Stimulated activated CD4-positive, alpha-beta T cell treated with anti-CD3 and anti-CD28 coated beads, Interleukin-1b, Interleukin-23, amount 100 ng/mL, for 1 hour (primary cell): ENCODE results near the gene OPHN1.
"Not testable (repeated sequence)": the region's sequence is repeated elsewhere in the genome, so short reads cannot be mapped to it uniquely, and the experiment has no call there.

Source experiments
- DNase-seq, 2 donors: peaks; one replicate each; pipeline ENCODE4 v3.0.0-alpha.2; 2020; ENCODE audit warnings: low read depth in 2 of 2

Gene OPHN1

GRCh38 chrX:68363984-68364383 lies 69.3 kb downstream of the OPHN1 start:
- DNase-seq: no peak

- no peak for DNase-seq
Measured at GRCh38 chrX:68358679-68359078, 74.6 kb downstream of the OPHN1 start.

- DNase-seq: no peak
Measured at GRCh38 chrX:68355629-68355920, 77.7 kb downstream of the OPHN1 start.

- no peak for DNase-seq
Measured at GRCh38 chrX:68354879-68355628, 78.2 kb downstream of the OPHN1 start.

- DNase-seq: no peak
Measured at GRCh38 chrX:68345025-68345424, 88.3 kb downstream of the OPHN1 start.

GRCh38 chrX:68343551-68343950 lies 89.7 kb downstream of the OPHN1 start:
- DNase-seq: no peak

- no peak for DNase-seq
Measured at GRCh38 chrX:68332201-68332731, 101.0 kb downstream of the OPHN1 start.

- DNase-seq: not testable (repeated sequence)
Measured at GRCh38 chrX:68326841-68327240, 106.5 kb downstream of the OPHN1 start.

GRCh38 chrX:68307769-68308168 lies 125.5 kb downstream of the OPHN1 start:
- no peak for DNase-seq

GRCh38 chrX:68304602-68305001 lies 128.7 kb downstream of the OPHN1 start:
- no peak for DNase-seq

GRCh38 chrX:68299898-68300297 lies 133.4 kb downstream of the OPHN1 start:
- no peak for DNase-seq

- DNase-seq: no peak
Measured at GRCh38 chrX:68292471-68292870, 140.8 kb downstream of the OPHN1 start.

- no peak for DNase-seq
Measured at GRCh38 chrX:68288127-68288526, 145.2 kb downstream of the OPHN1 start.

GRCh38 chrX:68287419-68287818 lies 145.9 kb downstream of the OPHN1 start:
- no peak for DNase-seq

GRCh38 chrX:68286980-68287379 lies 146.3 kb downstream of the OPHN1 start:
- no peak for DNase-seq

GRCh38 chrX:68286076-68286475 lies 147.2 kb downstream of the OPHN1 start:
- no peak for DNase-seq

GRCh38 chrX:68284281-68284904 lies 148.9 kb downstream of the OPHN1 start:
- DNase-seq: no peak

GRCh38 chrX:68273887-68274286 lies 159.4 kb downstream of the OPHN1 start:
- no peak for DNase-seq

- DNase-seq: not testable (repeated sequence)
Measured at GRCh38 chrX:68264793-68265192, 168.5 kb downstream of the OPHN1 start.

GRCh38 chrX:68261060-68261672 lies 172.1 kb downstream of the OPHN1 start:
- DNase-seq: no peak

GRCh38 chrX:68256990-68257389 lies 176.3 kb downstream of the OPHN1 start:
- DNase-seq: no peak

GRCh38 chrX:68254738-68255645 lies 178.3 kb downstream of the OPHN1 start:
- no peak for DNase-seq
